ENCODE results near the gene HMBS. TPM values are rescaled to one million over a fixed set of nuclear protein-coding genes. Genes with fewer than 3 reads are reported as not detected.
"Not testable (repeated sequence)": the region's sequence is repeated elsewhere in the genome, so short reads cannot be mapped to it uniquely, and the experiment has no call there.

The HMBS gene
- total RNA-seq, result 10 to 100 TPM; 33.6 to 36.1 TPM

DNA sequence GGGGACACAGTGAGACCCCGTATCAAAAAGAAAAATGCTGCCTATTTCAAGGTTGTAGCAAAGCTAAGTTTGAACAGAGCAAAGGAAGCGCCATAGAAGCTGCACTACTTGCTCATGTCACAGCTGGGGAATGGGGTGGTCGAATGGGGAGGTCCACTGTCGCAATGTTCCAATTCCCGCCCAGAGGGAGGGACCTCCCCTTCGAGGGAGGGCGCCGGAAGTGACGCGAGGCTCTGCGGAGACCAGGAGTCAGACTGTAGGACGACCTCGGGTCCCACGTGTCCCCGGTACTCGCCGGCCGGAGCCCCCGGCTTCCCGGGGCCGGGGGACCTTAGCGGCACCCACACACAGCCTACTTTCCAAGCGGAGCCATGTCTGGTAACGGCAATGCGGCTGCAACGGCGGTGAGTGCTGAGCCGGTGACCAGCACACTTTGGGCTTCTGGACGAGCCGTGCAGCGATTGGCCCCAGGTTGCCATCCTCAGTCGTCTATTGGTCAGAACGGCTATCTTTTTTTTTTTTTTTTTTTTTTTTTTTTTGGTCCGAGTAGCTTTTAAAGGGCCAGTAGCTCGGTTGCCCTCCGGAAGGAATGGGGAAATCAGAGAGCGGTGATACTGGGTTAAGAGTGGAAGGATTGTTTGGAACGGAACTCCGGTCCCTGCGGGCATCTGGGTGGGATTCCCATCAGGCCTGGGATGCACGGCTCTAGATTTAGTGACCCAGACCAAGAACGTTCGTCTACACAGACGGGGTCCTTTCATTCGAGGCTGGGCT is at the start of gene HMBS:
Gene HMBS (plus strand): TSS at position 219 of the 774 bp plus-strand sequence. CDS start 153 bp downstream, at position 372.
- TF ChIP-seq, protein P1, sequence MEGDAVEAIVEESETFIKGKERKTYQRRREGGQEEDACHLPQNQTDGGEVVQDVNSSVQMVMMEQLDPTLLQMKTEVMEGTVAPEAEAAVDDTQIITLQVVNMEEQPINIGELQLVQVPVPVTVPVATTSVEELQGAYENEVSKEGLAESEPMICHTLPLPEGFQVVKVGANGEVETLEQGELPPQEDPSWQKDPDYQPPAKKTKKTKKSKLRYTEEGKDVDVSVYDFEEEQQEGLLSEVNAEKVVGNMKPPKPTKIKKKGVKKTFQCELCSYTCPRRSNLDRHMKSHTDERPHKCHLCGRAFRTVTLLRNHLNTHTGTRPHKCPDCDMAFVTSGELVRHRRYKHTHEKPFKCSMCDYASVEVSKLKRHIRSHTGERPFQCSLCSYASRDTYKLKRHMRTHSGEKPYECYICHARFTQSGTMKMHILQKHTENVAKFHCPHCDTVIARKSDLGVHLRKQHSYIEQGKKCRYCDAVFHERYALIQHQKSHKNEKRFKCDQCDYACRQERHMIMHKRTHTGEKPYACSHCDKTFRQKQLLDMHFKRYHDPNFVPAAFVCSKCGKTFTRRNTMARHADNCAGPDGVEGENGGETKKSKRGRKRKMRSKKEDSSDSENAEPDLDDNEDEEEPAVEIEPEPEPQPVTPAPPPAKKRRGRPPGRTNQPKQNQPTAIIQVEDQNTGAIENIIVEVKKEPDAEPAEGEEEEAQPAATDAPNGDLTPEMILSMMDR (IDR thresholded peaks at IDR 0.05), result no peak
- H3K36me3 Mint-ChIP-seq (ENCODE audit: low read depth), result peaks cover 4% of the 10 kb centered on the region
- peak within 1 kb of the TSS; percentile 97 for H3K27ac Mint-ChIP-seq
- no peaks in the 10 kb centered on the region for H3K27me3 Mint-ChIP-seq
- H3K4me3 Mint-ChIP-seq, result peak within 1 kb of the TSS; percentile 99
- ChIA-PET CTCF (interaction anchor here (0.6 to 2.9 kb wide), 6 partner anchors 10 to 256 kb away, joined by 3 to 11 read pairs (median 4); partner anchors contain the start of genes C1QTNF5, DPAGT1 and VPS11), POLR2A (interaction anchor here (0.6 to 4.6 kb wide), 16 partner anchors 9 to 215 kb away, joined by 3 to 74 read pairs (median 6); partner anchors contain the start of genes CENATAC, DPAGT1, RPS25 and TRAPPC4)
- DNase-seq, result peak; percentile 95
- ATAC-seq, result peak; percentile 93
- no peaks in the 10 kb centered on the region for H3K9me3 Mint-ChIP-seq
- H3K4me1 Mint-ChIP-seq (ENCODE audit: low read depth), result peaks cover 18% of the 10 kb centered on the region
- intact Hi-C loops (cut with micrococcal nuclease), result no loop called here

DNA sequence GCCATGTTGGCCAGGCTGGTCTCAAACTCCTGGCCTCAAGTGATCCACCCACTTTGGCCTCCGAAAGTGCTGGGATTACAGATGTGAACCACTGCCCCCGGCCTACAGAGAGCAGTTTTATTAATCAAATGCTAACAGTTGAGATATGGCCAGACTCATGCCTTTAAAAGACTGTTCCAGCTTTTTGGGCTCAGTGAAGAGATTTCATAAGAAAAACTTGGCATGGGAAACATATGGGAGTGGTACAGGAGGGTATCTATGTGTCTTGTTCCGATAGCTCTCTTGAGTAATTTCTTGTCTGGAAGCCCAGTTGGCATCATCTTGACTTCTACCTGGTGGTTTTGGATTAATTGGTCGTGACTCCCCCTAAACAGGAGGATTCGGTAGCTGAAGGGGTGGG is 45.8 kb upstream of the HMBS start:
- no peak for ATAC-seq
- TF ChIP-seq, protein P1 (IDR thresholded peaks at IDR 0.05), result no peak
- Mint-ChIP-seq H3K27me3 (no peaks in the 10 kb centered on the region), H3K27ac (no peak overlapping the region), H3K36me3 (ENCODE audit: low read depth) (no peaks in the 10 kb centered on the region), H3K4me3 (no peak overlapping the region), H3K4me1 (ENCODE audit: low read depth) (peaks cover 7% of the 10 kb centered on the region), H3K9me3 (no peaks in the 10 kb centered on the region)
- ChIA-PET CTCF (interaction anchor here (1.2 kb wide), 1 partner anchor 158 kb away, joined by 3 read pairs; no protein-coding TSS in a partner anchor), POLR2A (interaction anchor here (1.3 to 1.7 kb wide), 2 partner anchors 20 to 55 kb away, joined by 4 to 5 read pairs; partner anchors contain the start of gene TRAPPC4)
- intact Hi-C loops (cut with micrococcal nuclease), result no loop called here
- DNase-seq, result no peak

DNA sequence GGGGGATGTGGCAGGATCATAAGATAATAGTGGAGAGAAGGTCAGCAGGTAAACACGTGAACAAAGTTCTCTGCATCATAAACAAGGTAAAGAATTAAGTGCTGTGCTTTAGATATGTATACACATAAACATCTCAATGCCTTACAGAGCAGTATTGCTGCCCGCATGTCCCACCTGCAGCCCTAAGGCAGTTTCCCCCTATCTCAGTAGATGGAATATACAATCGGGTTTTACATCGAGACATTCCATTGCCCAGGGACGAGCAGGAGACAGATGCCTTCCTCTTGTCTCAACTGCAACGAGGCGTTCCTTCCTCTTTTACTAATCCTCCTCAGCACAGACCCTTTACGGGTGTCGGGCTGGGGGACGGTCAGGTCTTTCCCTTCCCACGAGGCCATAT is 45.2 kb upstream of the HMBS start:
- H3K4me3 Mint-ChIP-seq, ATAC-seq: not testable (repeated sequence)

DNA sequence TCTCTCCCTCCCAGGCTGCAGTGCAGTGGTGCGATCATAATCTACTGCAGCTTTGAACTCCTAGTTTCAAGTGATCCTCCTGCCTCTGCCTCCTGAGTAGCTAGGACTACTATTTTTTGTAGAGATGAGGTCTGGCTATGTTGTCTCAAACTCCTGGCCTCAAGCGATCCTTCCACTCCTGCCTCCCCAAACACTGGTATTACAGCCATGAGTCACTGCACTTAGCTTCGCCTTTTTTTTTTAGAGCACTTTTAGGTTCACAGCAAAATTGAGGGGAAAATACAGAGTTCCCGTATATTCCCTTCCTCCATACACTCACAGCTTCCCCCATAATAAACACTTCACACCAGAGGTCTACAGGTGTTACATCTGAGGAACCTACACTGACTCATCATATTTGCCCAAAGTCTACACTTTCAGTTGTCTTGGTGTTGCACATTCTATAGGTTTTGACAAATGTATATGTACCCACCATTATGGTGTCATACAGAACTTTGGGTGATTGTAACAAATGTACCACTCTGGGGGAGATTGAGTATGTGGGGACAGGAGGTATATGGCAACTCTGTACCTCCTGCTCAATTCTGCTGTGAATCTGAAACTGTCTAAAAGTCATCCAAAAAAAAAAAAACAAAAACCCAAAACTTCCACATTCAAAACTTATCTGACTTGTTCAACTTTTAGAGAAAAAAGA is 42.7 kb upstream of the HMBS start:
- CTCF ChIA-PET, result interaction anchor here (0.6 to 2.1 kb wide), 2 partner anchors 11 to 246 kb away, joined by 3 to 6 read pairs; no protein-coding TSS in a partner anchor
- intact Hi-C loops (cut with micrococcal nuclease), result no loop called here
- Mint-ChIP-seq H3K36me3 (ENCODE audit: low read depth) (peaks cover 9% of the 10 kb centered on the region), H3K4me3 (no peak overlapping the region), H3K4me1 (ENCODE audit: low read depth) (peaks cover 7% of the 10 kb centered on the region), H3K9me3 (no peaks in the 10 kb centered on the region), H3K27ac (peak overlapping the region; percentile 58), H3K27me3 (no peaks in the 10 kb centered on the region)
- TF ChIP-seq, protein P1 (IDR thresholded peaks at IDR 0.05), result no peak
- POLR2A ChIA-PET, result interaction anchor here (0.7 to 1.7 kb wide), 3 partner anchors 11 to 26 kb away, joined by 3 to 9 read pairs (median 4); no protein-coding TSS in a partner anchor
- no peak for DNase-seq
- peak; percentile 74 for ATAC-seq

More for the DNA sequence above, 45.2 kb upstream of the HMBS start:
- DNase-seq; H3K36me3 Mint-ChIP-seq (ENCODE audit: low read depth); H3K9me3 Mint-ChIP-seq; H3K27me3 Mint-ChIP-seq; POLR2A ChIA-PET; H3K27ac Mint-ChIP-seq; intact Hi-C loops (cut with micrococcal nuclease); H3K4me1 Mint-ChIP-seq (ENCODE audit: low read depth): not testable (repeated sequence)
- CTCF ChIA-PET, result interaction anchor here (1.2 kb wide), 1 partner anchor 157 kb away, joined by 3 read pairs; no protein-coding TSS in a partner anchor

DNA sequence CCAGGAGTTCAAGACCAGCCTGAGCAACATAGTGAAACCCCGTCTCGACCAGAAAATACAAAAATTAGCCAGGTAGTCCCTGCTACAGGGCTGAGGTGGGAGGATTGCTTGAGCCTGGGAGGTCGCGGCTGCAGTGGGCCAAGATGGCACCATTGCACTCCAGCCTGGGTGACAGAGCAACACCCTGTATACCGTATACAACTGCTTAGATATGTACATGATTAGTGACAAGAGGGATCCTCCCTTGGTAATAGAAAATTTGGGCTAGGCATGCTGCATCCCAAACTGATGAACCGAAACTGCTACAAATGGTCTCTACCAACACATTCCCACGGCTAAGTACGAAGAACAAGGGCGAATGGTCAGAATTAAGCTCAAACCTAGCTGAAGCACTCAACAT is 41.8 kb upstream of the HMBS start:
- ATAC-seq, result no peak
- H3K4me1 Mint-ChIP-seq (ENCODE audit: low read depth), result peaks cover 7% of the 10 kb centered on the region
- no peak overlapping the region for H3K27ac Mint-ChIP-seq
- no peaks in the 10 kb centered on the region for H3K9me3 Mint-ChIP-seq
- H3K27me3 Mint-ChIP-seq, result no peaks in the 10 kb centered on the region
- ChIA-PET CTCF (interaction anchor here (1.9 kb wide), 1 partner anchor 11 kb away, joined by 6 read pairs; no protein-coding TSS in a partner anchor), POLR2A (interaction anchor here (1.5 to 4.1 kb wide), 2 partner anchors 13 to 27 kb away, joined by 4 to 26 read pairs; partner anchors contain the start of gene HYOU1)
- no peak for DNase-seq
- intact Hi-C loops (cut with micrococcal nuclease), result no loop called here
- no peak overlapping the region for H3K4me3 Mint-ChIP-seq
- H3K36me3 Mint-ChIP-seq (ENCODE audit: low read depth), result peaks cover 16% of the 10 kb centered on the region
- TF ChIP-seq, protein P1 (IDR thresholded peaks at IDR 0.05), result no peak
